Parathyroid adenoma (tissue), 2 donors: ENCODE results near the gene RIPOR2.

ENCODE experiments used
- H2AFZ ChIP-seq: fragments of 300-600 bp; sonication (generic); one replicate; pipeline ENCODE4 v1.7.0; 2017; ENCODE audit warnings: antibody characterized with exemption, mild to moderate bottlenecking
- H3K27ac ChIP-seq: fragments of 300-600 bp; sonication (generic); one replicate; pipeline ENCODE4 v1.7.0; 2017
- H3K27me3 ChIP-seq: fragments of 300-600 bp; sonication (generic); one replicate; pipeline ENCODE4 v1.7.0; 2017; ENCODE audit warnings: low read length; ENCODE audit not compliant: control insufficient read depth, insufficient read depth
- H3K36me3 ChIP-seq: fragments of 300-600 bp; sonication (generic); one replicate; pipeline ENCODE4 v1.7.0; 2017; ENCODE audit warnings: low read length; ENCODE audit not compliant: control insufficient read depth, insufficient read depth
- H3K4me1 ChIP-seq: fragments of 300-600 bp; sonication (generic); one replicate; pipeline ENCODE4 v1.7.0; 2017; ENCODE audit warnings: control low read depth
- H3K4me2 ChIP-seq: fragments of 300-600 bp; sonication (generic); one replicate; pipeline ENCODE4 v1.7.0; 2017; ENCODE audit warnings: low read length
- H3K4me3 ChIP-seq: fragments of 300-600 bp; sonication (generic); one replicate; pipeline ENCODE4 v1.7.0; 2017; ENCODE audit warnings: low read depth, low read length
- H3K79me2 ChIP-seq: fragments of 300-600 bp; sonication (generic); one replicate; pipeline ENCODE4 v1.7.0; 2017; ENCODE audit warnings: control low read depth
- H3K9ac ChIP-seq: fragments of 300-600 bp; sonication (generic); one replicate; pipeline ENCODE4 v1.7.0; 2017; ENCODE audit warnings: mild to moderate bottlenecking
- H3K9me3 ChIP-seq: fragments of 300-600 bp; sonication (generic); one replicate; pipeline ENCODE4 v1.7.0; 2017; ENCODE audit warnings: low read length; ENCODE audit not compliant: control insufficient read depth
- TF ChIP-seq, protein P1 (sequence below): fragments of 300-600 bp; sonication (generic); IDR thresholded peaks from one replicate; pipeline ENCODE4 v1.7.0; 2017; ENCODE audit warnings: antibody characterized with exemption, mild to moderate bottlenecking
- donor health status: primary hyperparathyroidism.

Gene RIPOR2

DNA sequence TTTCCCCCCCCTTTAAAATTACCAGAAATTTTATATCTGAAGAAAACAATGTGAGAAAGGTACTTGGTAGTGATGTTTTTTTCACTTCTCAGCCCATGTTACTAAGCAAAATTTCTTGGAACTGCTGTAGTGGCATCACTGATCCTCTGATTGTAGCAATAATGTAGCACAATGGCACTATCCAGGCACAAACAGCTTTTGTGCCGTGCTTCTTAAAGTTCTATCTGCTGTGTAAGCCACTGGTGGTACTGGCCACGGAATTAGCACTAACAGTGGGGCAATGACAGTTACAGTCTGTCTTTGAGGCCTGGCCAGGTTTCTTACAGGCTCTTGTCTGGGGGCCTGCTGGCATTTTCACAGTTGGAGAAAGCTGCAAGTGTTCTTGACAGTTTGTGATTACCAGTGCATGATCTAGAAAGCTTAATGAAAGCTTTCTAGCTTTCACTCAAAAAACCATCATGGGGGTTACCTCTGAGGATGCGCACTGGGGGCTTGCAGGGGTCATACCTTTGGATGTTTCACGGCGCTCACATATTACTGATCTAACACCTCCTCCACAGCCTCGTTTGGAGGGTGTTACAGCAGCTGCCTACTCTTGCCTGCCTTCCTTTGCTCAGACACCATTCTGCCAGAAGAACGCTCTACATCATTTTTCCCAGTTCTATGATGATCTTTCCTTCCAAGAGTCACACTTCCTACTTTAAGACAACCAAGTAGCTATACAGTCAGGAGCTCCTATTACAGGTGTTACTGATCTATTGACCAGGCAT is 78.7 kb downstream of the RIPOR2 start:
- Histone ChIP-seq H3K9me3 (no peaks in the 10 kb centered on the region), H3K27me3 (no peaks in the 10 kb centered on the region), H3K4me2 (no peak overlapping the region), H3K27ac (no peak overlapping the region), H3K36me3 (no peaks in the 10 kb centered on the region), H3K79me2 (no peaks in the 10 kb centered on the region), H3K4me1 (no peaks in the 10 kb centered on the region), H3K9ac (no peak overlapping the region), H3K4me3 (no peak overlapping the region), H2AFZ (no peak overlapping the region)
- TF ChIP-seq, protein P1, sequence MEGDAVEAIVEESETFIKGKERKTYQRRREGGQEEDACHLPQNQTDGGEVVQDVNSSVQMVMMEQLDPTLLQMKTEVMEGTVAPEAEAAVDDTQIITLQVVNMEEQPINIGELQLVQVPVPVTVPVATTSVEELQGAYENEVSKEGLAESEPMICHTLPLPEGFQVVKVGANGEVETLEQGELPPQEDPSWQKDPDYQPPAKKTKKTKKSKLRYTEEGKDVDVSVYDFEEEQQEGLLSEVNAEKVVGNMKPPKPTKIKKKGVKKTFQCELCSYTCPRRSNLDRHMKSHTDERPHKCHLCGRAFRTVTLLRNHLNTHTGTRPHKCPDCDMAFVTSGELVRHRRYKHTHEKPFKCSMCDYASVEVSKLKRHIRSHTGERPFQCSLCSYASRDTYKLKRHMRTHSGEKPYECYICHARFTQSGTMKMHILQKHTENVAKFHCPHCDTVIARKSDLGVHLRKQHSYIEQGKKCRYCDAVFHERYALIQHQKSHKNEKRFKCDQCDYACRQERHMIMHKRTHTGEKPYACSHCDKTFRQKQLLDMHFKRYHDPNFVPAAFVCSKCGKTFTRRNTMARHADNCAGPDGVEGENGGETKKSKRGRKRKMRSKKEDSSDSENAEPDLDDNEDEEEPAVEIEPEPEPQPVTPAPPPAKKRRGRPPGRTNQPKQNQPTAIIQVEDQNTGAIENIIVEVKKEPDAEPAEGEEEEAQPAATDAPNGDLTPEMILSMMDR = no peak

DNA sequence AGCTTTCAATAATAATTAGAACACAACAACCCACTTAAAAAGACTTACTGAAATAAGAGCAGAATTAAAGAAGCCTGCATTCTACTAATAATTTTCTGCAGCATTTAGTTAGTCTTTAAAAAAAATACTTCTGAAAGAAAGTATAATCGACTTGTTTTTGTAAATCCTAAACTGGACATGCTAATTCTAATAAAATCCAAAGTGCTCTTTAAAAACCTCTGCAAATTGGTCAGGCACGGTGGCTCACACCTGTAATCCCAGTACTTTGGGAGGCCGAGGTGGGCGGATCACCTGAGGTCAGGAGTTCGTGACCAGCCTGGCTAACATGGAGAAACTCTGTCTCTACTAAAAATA is 79.5 kb downstream of the RIPOR2 start:
- TF ChIP-seq, protein P1 = no peak
- Histone ChIP-seq H3K9ac (no peak overlapping the region), H3K27ac (no peak overlapping the region), H3K9me3 (no peaks in the 10 kb centered on the region), H3K36me3 (no peaks in the 10 kb centered on the region), H2AFZ (peak overlapping the region; percentile 48), H3K4me1 (no peaks in the 10 kb centered on the region), H3K4me2 (no peak overlapping the region), H3K27me3 (no peaks in the 10 kb centered on the region), H3K4me3 (no peak overlapping the region), H3K79me2 (no peaks in the 10 kb centered on the region)

DNA sequence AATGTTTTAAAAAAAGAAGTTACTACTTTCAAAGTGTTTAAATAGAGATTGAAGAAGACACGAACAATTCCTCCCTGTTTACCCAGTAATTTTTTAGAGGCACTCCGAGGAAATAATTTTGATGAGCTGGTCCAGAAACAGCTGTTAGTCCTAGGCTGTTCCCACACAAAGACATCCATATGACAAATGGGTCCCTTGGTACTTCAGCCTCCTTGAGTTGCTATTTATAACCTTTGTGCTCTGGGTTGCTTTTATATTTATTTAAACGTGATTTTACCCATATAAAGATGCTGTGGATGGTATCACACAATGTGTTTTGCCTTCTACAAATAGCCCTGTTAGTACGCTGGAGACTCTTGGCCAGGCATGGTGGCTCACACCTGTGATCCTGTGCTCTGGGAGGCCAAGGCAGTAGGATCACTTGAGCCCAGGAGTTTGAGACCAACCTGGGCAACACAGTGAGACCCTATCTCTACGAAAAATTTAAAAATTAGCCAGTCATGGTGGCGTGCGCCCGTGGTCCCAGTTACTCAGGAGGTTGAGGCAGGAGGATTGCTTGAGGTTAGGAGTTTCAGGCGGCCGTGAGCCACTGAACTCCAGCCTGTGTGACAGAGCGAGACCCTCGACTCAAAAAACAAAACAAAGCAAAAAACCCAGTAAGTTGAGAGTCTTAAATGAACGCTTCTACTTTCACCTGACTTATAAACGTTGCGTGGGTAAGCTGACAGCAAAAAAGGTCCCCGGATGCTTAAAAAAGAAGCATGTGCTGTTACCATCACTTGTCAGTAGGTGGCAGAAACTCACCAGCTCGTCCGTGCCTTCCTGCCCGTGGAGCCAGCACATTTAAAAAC is 80.1 kb downstream of the RIPOR2 start:
- Histone ChIP-seq H3K4me3 (no peak overlapping the region), H3K79me2 (no peaks in the 10 kb centered on the region), H2AFZ (peak overlapping the region; percentile 48), H3K36me3 (no peaks in the 10 kb centered on the region), H3K27me3 (no peaks in the 10 kb centered on the region), H3K9ac (no peak overlapping the region), H3K27ac (no peak overlapping the region), H3K4me2 (peak overlapping the region; percentile 29), H3K4me1 (no peaks in the 10 kb centered on the region), H3K9me3 (no peaks in the 10 kb centered on the region)
- TF ChIP-seq, protein P1 = peak; percentile 83

DNA sequence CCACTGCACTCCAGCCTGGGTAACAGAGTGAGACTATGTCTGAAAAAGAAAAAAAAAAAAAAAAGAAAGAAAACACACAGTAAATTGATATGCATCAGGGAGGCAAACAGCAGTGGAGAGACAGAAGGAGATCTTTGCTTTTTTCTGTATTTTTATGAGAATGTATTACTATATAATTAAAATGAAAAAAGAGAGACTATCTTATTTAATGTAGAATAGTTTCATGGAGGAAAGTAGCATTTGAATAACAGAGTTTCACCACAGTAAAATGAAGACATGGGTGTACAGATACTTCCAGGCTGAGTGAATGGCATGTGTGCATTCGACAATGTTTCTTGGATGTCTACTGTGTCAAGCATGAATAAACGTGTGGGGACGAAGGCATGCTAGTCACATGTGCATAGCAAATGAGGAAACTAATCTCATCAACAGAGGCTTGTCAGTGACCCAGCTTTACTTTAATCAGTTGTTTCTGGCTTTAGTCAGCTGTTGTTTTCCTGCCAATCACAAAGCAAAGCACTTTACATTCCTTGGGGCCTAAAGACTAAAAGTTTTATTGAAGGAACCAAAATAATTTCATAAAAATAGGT is 81.6 kb downstream of the RIPOR2 start:
- Histone ChIP-seq H3K27me3 (no peaks in the 10 kb centered on the region), H3K4me3 (no peak overlapping the region), H3K79me2 (no peaks in the 10 kb centered on the region), H3K4me2 (no peak overlapping the region), H3K27ac (no peak overlapping the region), H3K9me3 (no peaks in the 10 kb centered on the region), H3K9ac (no peak overlapping the region), H2AFZ (no peak overlapping the region), H3K36me3 (no peaks in the 10 kb centered on the region), H3K4me1 (no peaks in the 10 kb centered on the region)
- TF ChIP-seq, protein P1 = no peak
